Sigmoid colon (tissue), 4 donors: Measurements from ENCODE around the gene INTS3.
"Not testable (repeated sequence)": the region's sequence is repeated elsewhere in the genome, so short reads cannot be mapped to it uniquely, and the experiment has no call there.

Source experiments
- POLR2AphosphoS5 ChIP-seq, 4 donors: sonication (generic); formaldehyde crosslinking; IDR thresholded peaks; one replicate each; pipeline ENCODE4 v1.6.1; 2017; ENCODE audit warnings: antibody characterized with exemption in 4 of 4
- TF ChIP-seq, protein P1 (sequence below), 4 experiments: fragments of 450-650 bp in 3 of 4; fragments of 200-600 bp in 1 of 4; IDR thresholded peaks; one replicate each; pipeline ENCODE4 v1.5.1; 2016 to 2019; ENCODE audit warnings: antibody characterized with exemption in 4 of 4, mild to moderate bottlenecking in 3 of 4, moderate library complexity in 2 of 4

DNA sequence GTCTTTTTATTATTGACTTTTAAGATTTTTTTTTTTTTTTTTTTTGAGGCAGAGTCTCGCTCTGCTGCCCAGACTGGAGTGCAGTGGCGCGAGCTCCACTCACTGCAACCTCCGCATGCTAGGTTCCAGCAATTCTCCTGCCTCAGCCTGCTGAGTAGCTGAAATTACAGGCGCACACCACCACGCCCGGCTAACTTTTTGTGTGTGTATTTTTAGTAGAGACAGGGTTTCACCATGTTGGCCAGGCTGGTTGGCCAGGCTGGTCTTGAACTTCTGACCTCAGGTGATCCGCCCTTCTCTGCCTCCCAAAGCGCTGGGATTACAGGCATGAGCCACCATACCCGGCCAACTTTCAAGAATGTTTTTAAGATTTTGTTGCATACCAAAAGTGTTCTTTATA lies 38.8 kb downstream of the INTS3 start:
- TF ChIP-seq, protein P1, sequence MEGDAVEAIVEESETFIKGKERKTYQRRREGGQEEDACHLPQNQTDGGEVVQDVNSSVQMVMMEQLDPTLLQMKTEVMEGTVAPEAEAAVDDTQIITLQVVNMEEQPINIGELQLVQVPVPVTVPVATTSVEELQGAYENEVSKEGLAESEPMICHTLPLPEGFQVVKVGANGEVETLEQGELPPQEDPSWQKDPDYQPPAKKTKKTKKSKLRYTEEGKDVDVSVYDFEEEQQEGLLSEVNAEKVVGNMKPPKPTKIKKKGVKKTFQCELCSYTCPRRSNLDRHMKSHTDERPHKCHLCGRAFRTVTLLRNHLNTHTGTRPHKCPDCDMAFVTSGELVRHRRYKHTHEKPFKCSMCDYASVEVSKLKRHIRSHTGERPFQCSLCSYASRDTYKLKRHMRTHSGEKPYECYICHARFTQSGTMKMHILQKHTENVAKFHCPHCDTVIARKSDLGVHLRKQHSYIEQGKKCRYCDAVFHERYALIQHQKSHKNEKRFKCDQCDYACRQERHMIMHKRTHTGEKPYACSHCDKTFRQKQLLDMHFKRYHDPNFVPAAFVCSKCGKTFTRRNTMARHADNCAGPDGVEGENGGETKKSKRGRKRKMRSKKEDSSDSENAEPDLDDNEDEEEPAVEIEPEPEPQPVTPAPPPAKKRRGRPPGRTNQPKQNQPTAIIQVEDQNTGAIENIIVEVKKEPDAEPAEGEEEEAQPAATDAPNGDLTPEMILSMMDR (IDR thresholded peaks at IDR 0.05), result not testable (repeated sequence)
- not testable (repeated sequence) for TF ChIP-seq POLR2AphosphoS5 (IDR thresholded peaks at IDR 0.05)
